Cardiac muscle cell (in vitro differentiated cells and primary cell): ENCODE results near the gene MNS1. TPM values are rescaled to one million over a fixed set of nuclear protein-coding genes. Genes with fewer than 3 reads are reported as not detected.
A peak's percentile ranks its signal among the peaks of the same experiment; 100 is the strongest.
"Not testable (repeated sequence)": the region's sequence is repeated elsewhere in the genome, so short reads cannot be mapped to it uniquely, and the experiment has no call there.

Experiments used
- DNase-seq, 2 donors: peaks; one replicate each; pipeline versions ENCODE4 v3.0.0 to v3.0.0-alpha.2; 2010 to 2017; ENCODE audit warnings: low read depth in 1 of 2, low spot score in 1 of 2
- H3K27ac ChIP-seq: fragments of 200-600 bp; sonication (generic); 2 replicates; pipeline ENCODE4 v1.5.1; 2016
- H3K27me3 ChIP-seq: fragments of 200-600 bp; sonication (generic); 2 replicates; pipeline ENCODE4 v1.6.0; 2016; ENCODE audit warnings: control low read depth
- H3K36me3 ChIP-seq: fragments of 200-600 bp; sonication (generic); 2 replicates; pipeline ENCODE4 v1.5.1; 2016; ENCODE audit warnings: control low read depth
- H3K4me1 ChIP-seq: fragments of 200-600 bp; sonication (generic); 2 replicates; pipeline ENCODE4 v1.8.1; 2017; ENCODE audit warnings: low read depth, mild to moderate bottlenecking, mixed run types
- H3K4me3 ChIP-seq: fragments of 200-600 bp; sonication (generic); 2 replicates; pipeline ENCODE4 v1.5.1; 2016; ENCODE audit warnings: mild to moderate bottlenecking
- H3K9me3 ChIP-seq: fragments of 200-600 bp; sonication (generic); 2 replicates; pipeline ENCODE4 v1.5.1; 2017; ENCODE audit warnings: low read depth, mild to moderate bottlenecking, control low read depth
- polyA plus RNA-seq: library from polyadenylated mRNA; unstranded; fragments of >200 nt; fragmentation: Nextera tagmentation; extraction: Ambion mirVana; gene quantifications from 2 replicates; pipeline ENCODE4 v1.2.1, GENCODE V29; 2016
- total RNA-seq: library from RNA; depleted of rRNA; stranded (reverse); fragments of >200 nt; gene quantifications from 2 replicates; pipeline ENCODE4 v1.2.3, GENCODE V29; 2016
- TF ChIP-seq, protein P1 (sequence below): IDR thresholded peaks from 2 replicates; pipeline ENCODE4 v1.5.1; 2012; ENCODE audit warnings: low read depth, mild to moderate bottlenecking, low read length

MNS1 gene
- total and polyA plus RNA-seq, 2 experiments from 2014 or later = 0.91 to 1.5 TPM

DNA sequence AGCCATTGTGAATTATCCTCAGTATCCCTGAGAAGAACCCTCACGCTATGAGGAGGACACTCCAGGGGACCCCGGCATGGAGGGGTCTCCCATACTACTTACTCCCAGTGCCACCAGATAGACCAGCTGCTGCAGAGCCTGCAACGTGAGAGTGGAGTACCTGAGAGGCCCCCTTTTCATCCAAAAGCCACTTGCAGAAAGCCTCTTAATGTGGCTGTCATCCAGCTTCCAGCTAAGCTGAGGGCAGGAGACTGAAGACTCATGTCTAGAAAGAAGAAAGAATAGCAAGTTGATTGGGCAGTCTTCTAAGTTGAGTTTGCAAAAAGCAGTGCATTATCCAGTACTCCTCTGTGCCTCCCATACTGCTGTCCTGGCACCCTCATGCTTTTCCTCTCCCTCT is 27.3 kb upstream of the MNS1 start:
- TF ChIP-seq, protein P1, sequence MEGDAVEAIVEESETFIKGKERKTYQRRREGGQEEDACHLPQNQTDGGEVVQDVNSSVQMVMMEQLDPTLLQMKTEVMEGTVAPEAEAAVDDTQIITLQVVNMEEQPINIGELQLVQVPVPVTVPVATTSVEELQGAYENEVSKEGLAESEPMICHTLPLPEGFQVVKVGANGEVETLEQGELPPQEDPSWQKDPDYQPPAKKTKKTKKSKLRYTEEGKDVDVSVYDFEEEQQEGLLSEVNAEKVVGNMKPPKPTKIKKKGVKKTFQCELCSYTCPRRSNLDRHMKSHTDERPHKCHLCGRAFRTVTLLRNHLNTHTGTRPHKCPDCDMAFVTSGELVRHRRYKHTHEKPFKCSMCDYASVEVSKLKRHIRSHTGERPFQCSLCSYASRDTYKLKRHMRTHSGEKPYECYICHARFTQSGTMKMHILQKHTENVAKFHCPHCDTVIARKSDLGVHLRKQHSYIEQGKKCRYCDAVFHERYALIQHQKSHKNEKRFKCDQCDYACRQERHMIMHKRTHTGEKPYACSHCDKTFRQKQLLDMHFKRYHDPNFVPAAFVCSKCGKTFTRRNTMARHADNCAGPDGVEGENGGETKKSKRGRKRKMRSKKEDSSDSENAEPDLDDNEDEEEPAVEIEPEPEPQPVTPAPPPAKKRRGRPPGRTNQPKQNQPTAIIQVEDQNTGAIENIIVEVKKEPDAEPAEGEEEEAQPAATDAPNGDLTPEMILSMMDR = no peak
- Histone ChIP-seq H3K9me3 (no peaks in the 10 kb centered on the region), H3K36me3 (no peaks in the 10 kb centered on the region), H3K27me3 (no peaks in the 10 kb centered on the region), H3K4me3 (no peak overlapping the region), H3K27ac (no peak overlapping the region), H3K4me1 (peaks cover 8% of the 10 kb centered on the region)
- no peak for DNase-seq

DNA sequence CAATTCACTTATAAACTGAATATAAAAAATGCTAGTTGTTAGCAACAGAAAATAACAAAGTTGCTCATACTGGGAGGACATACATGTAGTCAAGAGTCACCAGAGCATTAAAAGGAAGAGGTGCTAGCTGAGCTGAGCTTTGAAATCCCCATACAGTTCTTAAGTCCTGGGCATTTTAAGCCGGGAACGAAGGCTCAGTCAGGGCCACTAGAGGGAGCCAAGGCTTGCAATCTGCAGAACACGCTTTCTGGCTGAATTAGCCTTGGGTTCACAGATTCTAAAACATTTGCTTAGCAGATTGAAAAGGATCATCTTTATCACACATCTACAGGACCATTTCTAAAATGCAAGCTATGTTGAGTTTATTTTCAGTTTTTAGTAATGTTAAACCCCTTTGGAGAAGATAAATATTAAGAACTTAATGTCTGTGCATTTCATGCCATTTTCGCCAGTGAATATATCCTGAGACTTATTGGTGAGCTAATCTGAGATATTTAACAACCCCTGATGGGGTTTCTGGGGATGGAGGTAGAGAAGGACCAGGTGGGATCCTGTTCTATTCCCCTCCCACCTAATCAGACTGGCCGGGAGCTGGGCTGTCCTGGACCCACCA is 26.3 kb upstream of the MNS1 start:
- no peaks in the 10 kb centered on the region for H3K9me3 ChIP-seq
- H3K27me3 ChIP-seq = no peaks in the 10 kb centered on the region
- peaks cover 8% of the 10 kb centered on the region for H3K4me1 ChIP-seq
- TF ChIP-seq, protein P1 = peak; percentile 98
- H3K36me3 ChIP-seq = no peaks in the 10 kb centered on the region
- no peak overlapping the region for H3K4me3 ChIP-seq
- peak; percentile 84 to 89 for DNase-seq
- H3K27ac ChIP-seq = no peak overlapping the region

DNA sequence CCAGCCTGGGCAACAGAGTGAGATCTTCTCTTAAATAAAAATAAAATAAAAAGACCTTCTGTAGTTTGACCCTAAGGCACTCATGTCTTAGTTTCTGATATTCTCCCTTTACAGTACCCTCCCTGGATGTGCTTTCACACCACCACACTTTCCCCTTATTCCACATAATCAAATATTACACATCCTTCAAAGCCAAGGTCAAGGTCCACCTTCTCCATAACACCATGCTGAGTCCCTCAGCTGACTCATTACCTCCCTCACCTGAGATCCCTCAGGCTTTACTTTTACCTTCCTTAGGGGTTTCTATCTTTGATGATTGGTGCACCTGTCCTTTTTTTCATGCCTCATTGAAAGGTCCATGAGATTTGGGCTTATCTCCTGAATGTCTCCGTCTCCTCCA is 25.5 kb upstream of the MNS1 start:
- Histone ChIP-seq H3K4me1 (peaks cover 8% of the 10 kb centered on the region), H3K27ac (no peak overlapping the region), H3K27me3 (no peaks in the 10 kb centered on the region), H3K36me3 (no peaks in the 10 kb centered on the region), H3K9me3 (no peaks in the 10 kb centered on the region), H3K4me3 (no peak overlapping the region)
- TF ChIP-seq, protein P1 = no peak
- DNase-seq = no peak

DNA sequence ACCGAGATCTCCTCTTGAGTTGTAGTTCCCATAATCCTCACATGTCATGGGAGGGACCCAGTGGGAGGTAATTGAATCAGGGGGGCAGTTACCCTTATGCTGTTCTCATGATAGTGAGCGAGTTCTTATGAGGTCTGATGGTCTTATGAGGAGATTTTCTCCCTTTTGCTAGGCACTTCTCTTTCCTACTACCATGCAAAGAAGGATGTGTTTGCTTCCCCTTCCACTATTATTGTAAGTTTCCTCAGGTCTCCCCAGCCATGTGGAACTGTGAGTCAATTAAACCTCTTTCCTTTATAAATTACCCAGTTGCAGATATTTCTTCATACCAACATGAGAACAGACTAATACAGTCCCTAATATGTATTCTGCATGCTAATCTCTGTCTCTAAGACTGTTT is 21.3 kb upstream of the MNS1 start:
- not testable (repeated sequence) for H3K9me3 ChIP-seq, H3K4me1 ChIP-seq, H3K27ac ChIP-seq, H3K36me3 ChIP-seq, H3K27me3 ChIP-seq, DNase-seq, H3K4me3 ChIP-seq

DNA sequence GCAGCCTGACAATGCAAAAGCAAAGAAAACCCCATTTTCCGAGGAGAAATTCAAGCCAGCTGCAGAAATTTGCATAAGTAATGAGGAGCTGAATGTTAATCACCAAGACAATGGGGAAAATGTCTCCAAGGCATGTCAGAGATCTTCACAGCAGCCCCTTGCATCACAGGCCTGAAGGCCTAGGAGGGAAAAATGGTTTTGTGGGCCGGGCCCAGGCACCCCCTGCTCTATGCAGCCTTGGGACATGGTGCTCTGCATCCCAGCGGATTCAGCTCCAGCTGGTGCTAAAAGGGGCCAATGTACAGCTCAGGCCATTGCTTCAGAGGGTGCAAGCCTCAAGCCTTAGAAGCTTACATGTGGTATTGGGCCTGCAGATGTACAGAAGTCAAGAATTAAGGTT is 20.5 kb upstream of the MNS1 start:
- H3K27me3 ChIP-seq, H3K4me3 ChIP-seq, H3K27ac ChIP-seq, H3K36me3 ChIP-seq, DNase-seq, H3K9me3 ChIP-seq, H3K4me1 ChIP-seq: not testable (repeated sequence)

DNA sequence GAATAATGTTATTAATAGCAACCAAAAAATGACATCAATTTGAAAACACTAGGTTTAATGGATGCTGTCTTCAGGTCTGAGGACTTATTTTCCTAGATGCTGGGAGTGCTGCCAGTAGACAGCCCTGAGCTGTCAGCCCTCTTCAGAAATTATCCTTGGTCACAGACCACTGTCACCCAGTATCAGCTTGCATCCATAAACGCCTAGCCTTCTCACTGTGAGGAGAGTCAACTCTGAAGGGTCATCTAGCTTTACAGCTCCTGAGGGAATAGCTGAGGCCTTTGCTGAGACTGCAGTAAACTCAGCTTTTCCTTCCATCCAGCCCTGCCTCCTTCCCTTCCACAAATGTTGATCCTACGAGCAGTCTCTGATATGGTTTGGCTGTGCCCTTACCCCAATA is 19.4 kb upstream of the MNS1 start:
- Histone ChIP-seq H3K4me3 (no peak overlapping the region), H3K36me3 (no peaks in the 10 kb centered on the region), H3K27ac (no peak overlapping the region), H3K9me3 (no peaks in the 10 kb centered on the region), H3K27me3 (no peaks in the 10 kb centered on the region), H3K4me1 (no peaks in the 10 kb centered on the region)
- TF ChIP-seq, protein P1 = no peak
- no peak for DNase-seq

DNA sequence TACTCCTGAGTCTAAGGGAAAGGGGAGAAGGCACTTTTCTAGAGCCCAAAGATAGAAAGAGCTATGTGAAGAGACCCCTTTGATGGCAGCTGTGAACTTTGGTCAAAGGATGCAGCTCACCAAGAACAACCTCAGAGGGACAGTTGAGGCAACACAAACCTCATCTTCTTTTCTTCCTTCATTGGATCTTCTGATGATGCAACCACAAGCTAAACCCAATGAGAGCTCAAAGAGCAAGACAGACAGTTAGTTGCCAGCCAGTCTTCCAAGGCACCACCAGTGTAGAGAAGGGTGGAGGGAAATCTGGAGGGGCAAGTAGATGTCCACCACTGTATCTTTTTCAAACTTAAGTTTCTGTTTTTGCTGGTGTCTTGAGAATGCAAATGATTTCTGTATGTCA is 10.4 kb upstream of the MNS1 start:
- Histone ChIP-seq H3K4me3 (no peak overlapping the region), H3K4me1 (no peaks in the 10 kb centered on the region), H3K36me3 (no peaks in the 10 kb centered on the region), H3K27me3 (peaks cover 12% of the 10 kb centered on the region), H3K9me3 (no peaks in the 10 kb centered on the region), H3K27ac (no peak overlapping the region)
- TF ChIP-seq, protein P1 = no peak
- no peak for DNase-seq
